GM18858 (cell line): Measurements from ENCODE around the gene SEPTIN10.
"Not testable (repeated sequence)": the region's sequence is repeated elsewhere in the genome, so short reads cannot be mapped to it uniquely, and the experiment has no call there.

Source experiments
- ATAC-seq: cut with Tn5 transposase; IDR thresholded peaks from one replicate; pipeline ENCODE4 v1.9.1; 2021; ENCODE audit not compliant: unreplicated experiment

The SEPTIN10 gene

DNA sequence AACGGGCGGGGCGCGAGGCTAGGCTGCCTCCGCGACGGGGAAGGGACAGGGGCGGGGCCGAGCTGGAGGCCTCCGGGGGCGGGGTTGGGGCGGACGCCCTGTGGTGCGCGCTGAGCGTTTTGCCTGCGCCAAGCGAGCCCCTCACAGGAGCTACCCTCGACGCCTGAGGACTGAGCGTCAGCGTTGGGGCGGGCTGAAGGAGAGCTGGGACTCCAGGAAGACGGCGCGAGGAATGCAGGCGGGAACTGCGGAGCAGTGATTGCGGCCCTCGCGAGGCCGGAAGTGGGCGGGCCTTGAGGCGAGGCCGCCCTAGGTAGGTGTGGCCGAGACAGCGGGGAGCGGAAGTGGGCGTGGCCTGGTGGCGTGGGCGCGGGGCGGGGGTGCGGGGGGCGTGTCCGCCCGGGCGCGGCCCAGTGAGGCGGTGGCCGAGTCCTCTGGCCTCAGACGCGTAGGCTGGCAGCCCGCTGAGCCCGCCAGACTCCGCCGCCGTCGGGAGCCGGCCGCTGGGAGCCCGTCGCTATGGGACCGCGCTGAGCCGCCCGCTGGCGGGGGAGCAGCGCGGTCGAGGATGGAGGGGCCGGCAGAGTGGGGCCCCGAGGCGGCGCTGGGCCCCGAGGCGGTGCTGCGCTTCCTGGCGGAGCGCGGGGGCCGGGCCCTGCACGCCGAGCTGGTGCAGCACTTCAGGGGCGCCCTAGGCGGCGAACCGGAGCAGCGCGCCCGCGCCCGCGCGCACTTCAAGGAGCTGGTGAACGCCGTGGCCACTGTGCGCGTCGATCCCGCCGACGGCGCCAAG lies at the start of gene SEPTIN10, which contains the start of gene SOWAHC:
TSS of gene SEPTIN10 (minus strand) at position 45 of the 793 bp plus-strand sequence. CDS start 139 bp downstream, outside the sequence.
TSS of gene SOWAHC (plus strand) at position 443 of the 793 bp plus-strand sequence. CDS start at position 569, 126 bp downstream.
- peak; percentile 56 for ATAC-seq

DNA sequence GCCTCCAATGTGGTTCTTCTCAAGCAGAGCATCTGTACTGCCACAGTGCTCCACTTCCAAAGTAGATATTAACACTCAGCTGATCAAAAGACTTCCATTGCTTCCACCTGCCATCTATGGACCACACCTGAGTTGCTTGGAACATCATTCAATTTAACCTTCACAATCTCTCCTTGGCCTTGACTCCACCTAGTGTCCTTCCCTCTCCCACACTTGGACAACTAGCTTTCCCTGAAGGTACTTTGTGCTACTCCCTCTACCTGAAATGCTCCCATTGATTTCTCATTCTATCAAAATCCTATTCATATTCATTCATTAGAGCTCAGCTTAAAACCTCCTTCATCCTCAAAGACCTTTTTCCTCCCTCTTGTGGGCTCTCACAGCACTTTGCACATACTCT lies 49.1 kb upstream of the SEPTIN10 start:
- ATAC-seq, result no peak

- ATAC-seq, result no peak
Observed at GRCh38 chr2:109660046-109660860, 46.5 kb upstream of the SEPTIN10 start.

DNA sequence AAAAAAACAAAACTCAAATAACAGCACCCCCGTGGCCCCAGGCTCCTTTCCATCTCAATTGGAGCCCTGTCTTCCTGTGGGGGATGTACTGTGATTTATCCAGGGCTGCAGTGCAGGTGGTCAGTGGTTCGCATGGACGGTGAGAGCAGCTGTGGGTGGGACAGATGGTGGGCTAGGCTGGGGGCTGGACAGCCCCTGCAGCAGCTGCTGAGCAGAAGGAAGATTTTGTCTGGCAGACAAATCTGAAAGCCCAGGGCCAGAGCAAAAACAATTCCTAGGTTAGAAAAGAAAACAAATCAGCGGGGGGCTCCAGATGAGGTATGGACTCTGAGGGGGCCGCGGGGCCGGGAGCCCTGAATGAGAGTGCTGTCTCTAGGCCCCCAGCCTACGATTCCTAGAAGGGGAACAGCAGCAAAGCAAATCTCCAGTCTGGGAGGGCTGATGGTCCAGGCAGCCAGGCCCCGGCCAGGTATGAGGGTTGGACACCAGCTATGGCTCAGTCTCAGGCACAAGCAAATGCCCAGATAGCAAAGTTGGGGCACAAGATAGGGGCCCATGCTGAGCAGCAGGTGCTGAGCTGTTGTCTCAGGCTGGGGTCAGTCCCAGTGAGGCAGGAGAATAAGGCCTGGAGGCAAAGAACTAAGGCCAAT lies 45.8 kb upstream of the SEPTIN10 start:
- ATAC-seq, result no peak

DNA sequence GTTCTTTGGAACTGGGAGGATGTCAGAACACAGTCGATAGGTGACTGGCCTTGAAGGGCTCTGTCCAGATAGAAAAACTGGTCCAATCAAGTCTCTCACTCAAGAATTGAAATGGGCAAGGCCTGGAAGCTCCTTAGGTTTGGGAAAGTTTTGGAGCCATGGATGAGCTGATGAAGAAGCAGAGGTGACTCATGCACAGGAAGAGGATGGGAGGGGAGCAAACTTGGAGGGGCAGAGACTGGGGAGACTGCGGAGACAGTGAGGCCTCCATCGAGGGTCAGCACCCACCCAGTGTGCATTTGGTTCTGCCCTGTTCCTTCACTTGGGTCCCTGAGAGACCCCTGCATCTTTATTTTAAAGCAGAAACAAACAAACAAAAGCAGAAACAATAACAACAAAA lies 41.5 kb upstream of the SEPTIN10 start:
- no peak for ATAC-seq

GRCh38 chr2:109654326-109655050 lies 40.7 kb upstream of the SEPTIN10 start:
- no peak for ATAC-seq

DNA sequence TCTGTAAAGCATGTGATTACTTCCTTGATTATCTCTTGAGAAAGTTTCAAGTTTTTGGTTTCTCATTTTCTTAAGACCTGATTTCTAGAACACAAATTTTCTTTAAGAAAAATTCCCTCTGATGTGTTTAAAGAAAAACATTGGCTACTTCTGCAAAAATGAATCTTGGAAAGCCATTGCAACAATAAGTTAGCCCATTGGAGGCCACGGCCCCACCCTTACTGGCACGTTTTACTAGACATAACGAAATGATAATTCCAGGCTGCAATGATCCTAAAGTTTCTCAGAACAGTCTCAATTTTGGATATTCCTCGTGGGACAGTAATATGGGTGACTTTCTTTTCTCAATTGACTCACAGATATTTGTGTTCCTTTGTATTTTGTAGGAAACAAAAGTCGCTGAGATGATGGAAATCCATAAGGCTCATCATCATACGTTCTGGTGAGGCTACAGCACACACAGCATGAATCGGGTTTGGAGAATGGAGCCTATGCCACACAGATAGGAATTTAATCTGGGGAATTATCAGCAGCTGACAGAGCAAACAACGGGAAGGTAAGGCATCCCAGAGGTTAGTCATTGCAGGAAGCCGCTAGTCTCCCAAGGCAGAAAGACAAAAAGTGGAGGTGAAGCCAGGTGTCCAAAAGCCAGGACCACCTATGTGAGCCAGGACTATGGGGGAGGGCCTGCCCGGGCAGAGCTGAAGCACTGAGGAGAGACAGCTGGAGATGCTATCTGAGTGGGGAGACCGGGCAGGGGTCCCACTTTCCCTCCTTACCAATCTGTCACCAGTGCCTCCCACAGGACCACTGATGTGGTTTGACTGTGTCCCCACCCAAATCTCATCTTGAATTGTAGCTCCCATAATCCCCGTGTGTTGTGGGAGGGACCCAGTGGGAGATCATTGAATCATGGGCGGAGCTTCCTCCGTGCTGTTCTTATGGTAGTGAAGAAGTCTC lies 36.2 kb upstream of the SEPTIN10 start:
- ATAC-seq, result no peak

DNA sequence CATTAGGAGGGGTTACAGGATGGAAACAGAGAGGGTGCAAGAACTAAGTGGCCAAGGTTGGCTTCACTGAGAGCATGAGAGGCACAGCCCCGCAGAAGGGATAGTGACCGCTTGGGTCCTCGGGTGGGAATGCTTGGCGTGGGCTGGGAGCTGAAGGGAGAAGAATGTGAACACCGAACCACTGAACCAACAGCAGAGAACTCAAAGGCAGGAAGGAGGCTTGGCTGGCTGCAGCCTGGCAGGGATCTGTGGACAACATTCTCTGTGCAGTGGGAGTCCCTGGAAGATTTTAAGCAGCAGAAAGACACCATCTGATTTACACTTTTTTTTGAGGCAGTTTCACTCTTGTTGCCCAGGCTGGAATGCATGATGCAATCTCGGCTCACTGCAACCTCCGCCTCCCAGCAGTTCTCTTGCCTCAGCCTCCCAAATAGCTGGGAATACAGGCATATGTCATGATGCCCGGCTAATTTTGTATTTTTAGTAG lies 34.3 kb upstream of the SEPTIN10 start:
- ATAC-seq, result no peak

DNA sequence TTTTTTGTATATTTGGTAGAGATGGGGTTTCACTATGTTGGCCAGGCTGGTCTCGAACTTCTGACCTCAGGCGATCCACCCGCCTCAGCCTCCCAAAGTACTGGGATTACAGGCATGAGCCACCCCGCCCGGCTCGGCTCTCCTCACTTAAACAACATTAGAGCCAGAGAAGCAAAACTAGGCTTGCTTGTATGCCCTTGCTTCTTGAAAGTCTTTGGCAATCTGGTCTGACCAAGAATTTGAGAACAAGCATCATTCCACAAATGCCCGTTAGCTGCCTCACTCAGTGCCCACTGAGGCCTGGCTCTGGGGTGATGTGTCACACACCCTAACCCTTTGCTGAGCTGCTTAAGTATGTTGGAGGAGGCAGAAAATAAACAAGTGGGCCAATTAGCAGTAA lies 33.9 kb upstream of the SEPTIN10 start:
- no peak for ATAC-seq

GRCh38 chr2:109646961-109647360 lies 33.2 kb upstream of the SEPTIN10 start:
- no peak for ATAC-seq

- ATAC-seq, result no peak
Observed at GRCh38 chr2:109645412-109646184, 31.8 kb upstream of the SEPTIN10 start.

DNA sequence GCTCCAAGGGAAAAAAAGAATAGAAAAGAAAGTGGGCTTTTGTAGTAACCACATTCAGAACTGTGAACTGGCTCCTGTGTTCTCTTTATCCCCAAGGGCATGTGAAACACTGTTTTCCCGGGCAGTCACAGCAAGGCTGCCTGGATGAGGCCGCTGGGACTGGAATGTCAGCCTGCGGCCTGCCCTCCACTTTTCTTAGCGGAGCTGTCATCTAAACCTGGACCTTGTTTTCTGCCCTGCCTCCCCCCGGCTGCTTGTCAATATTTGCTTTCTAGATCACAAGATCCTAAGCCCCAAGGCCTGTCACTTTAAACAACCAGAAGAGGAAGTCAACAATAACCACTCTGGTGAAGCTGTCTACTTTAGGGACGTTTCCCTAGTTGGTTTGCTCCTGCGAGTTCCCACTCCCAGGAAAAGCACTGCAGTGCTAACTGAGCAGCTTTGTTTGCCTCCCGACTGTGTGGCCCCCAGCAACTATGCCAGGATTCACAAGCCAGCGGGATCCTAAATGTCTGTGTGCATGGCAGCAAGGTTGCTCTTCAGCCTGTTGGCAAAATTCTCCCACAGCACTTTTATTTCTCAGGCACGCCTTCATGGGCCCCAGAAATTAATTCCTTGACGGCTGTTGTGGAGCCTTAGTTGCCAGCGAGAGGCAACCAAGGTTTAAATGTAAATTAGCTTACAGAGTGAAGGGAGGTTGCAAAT lies 31.0 kb upstream of the SEPTIN10 start:
- ATAC-seq, result no peak

- ATAC-seq, result not testable (repeated sequence)
Observed at GRCh38 chr2:109640000-109640399, 26.2 kb upstream of the SEPTIN10 start.

DNA sequence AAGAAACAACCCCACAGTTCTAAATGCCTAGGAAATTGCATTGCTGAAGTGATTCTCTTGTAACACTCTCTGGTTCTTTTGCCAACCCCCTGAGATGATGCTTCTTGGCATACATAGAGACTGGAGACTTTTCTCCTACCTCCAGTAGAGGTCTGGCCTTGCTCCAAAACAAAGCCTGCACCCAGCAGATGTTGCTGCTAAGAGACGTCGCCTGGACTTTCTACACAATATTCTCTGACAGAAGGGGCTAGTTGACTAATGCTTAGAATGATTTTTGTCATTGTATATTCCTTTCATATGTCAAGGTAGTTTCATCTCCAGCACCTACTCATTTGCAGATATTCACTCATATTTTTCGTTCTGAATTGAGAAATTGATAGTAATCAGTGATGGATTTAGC lies 25.0 kb upstream of the SEPTIN10 start:
- no peak for ATAC-seq

GRCh38 chr2:109637749-109638570 lies 24.2 kb upstream of the SEPTIN10 start:
- ATAC-seq, result peak; percentile 70

DNA sequence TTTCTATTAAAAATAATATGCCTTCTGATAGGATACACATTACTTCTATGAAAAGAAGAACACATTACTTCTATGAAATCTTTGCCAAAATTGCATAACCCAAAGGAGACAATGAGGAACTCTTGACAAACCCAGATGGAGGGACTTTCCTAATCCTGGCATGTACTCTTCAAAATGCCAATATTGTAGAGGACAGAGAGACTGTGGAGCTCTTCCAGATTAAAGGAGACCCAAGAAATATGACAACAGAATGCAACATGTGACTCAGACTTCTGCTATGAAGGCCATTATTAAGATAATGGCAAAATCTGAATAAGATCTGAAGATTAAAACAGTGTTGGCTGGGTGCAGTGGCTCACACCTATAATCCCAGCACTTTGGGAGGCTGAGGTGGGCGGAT lies 22.6 kb upstream of the SEPTIN10 start:
- no peak for ATAC-seq
